ENCODE data around the gene USP21.

USP21 gene

GRCh38 chr1:161171696-161172095, 12.4 kb downstream of the USP21 start:
- no peak for DNase-seq (ENCODE audit: low read depth in 2 of 2)

- DNase-seq (ENCODE audit: low read depth in 2 of 2): no peak
Observed at GRCh38 chr1:161172349-161172748, 13.0 kb downstream of the USP21 start.

- no peak for DNase-seq (ENCODE audit: low read depth in 2 of 2)
Observed at GRCh38 chr1:161172776-161173376, 13.6 kb downstream of the USP21 start.

- DNase-seq (ENCODE audit: low read depth in 2 of 2): no peak
Observed at GRCh38 chr1:161173711-161174110, 14.4 kb downstream of the USP21 start.

GRCh38 chr1:161174911-161175310, 15.6 kb downstream of the USP21 start:
- DNase-seq (ENCODE audit: low read depth in 2 of 2): no peak

- DNase-seq (ENCODE audit: low read depth in 2 of 2): no peak
Observed at GRCh38 chr1:161175771-161176453, 16.6 kb downstream of the USP21 start.

- no peak for DNase-seq (ENCODE audit: low read depth in 2 of 2)
Observed at GRCh38 chr1:161176468-161177111, 17.3 kb downstream of the USP21 start.

- peak; percentile 98 to 99 for DNase-seq (ENCODE audit: low read depth in 2 of 2)
Observed at GRCh38 chr1:161177112-161177935, 18.0 kb downstream of the USP21 start, which contains the start of gene B4GALT3. B4GALT3 (minus strand) TSS chr1:161177507; CDS start chr1:161176060, 1,447 bp downstream.

- no peak for DNase-seq (ENCODE audit: low read depth in 2 of 2)
Observed at GRCh38 chr1:161177936-161178244, 18.6 kb downstream of the USP21 start.

- no peak for DNase-seq (ENCODE audit: low read depth in 2 of 2)
Observed at GRCh38 chr1:161179698-161180097, 20.4 kb downstream of the USP21 start.

GRCh38 chr1:161180639-161181038, 21.3 kb downstream of the USP21 start:
- DNase-seq (ENCODE audit: low read depth in 2 of 2): no peak

- DNase-seq (ENCODE audit: low read depth in 2 of 2): peak; percentile 36 to 37
Observed at GRCh38 chr1:161182214-161182613, 22.9 kb downstream of the USP21 start.

- DNase-seq (ENCODE audit: low read depth in 2 of 2): peak; percentile 15 to 43
Observed at GRCh38 chr1:161185282-161185682, 26.0 kb downstream of the USP21 start.

GRCh38 chr1:161185732-161186311, 26.5 kb downstream of the USP21 start:
- no peak for DNase-seq (ENCODE audit: low read depth in 2 of 2)

GRCh38 chr1:161187311-161187710, 28.0 kb downstream of the USP21 start:
- DNase-seq (ENCODE audit: low read depth in 2 of 2): no peak

- no peak for DNase-seq (ENCODE audit: low read depth in 2 of 2)
Observed at GRCh38 chr1:161188381-161188780, 29.1 kb downstream of the USP21 start.

- no peak for DNase-seq (ENCODE audit: low read depth in 2 of 2)
Observed at GRCh38 chr1:161189036-161189435, 29.7 kb downstream of the USP21 start.

- no peak for DNase-seq (ENCODE audit: low read depth in 2 of 2)
Observed at GRCh38 chr1:161190962-161191521, 31.7 kb downstream of the USP21 start.

GRCh38 chr1:161191971-161192370, 32.7 kb downstream of the USP21 start:
- no peak for DNase-seq (ENCODE audit: low read depth in 2 of 2)

GRCh38 chr1:161192476-161193465, 33.5 kb downstream of the USP21 start:
- DNase-seq (ENCODE audit: low read depth in 2 of 2): peak; percentile 29 to 52
